Measurements from ENCODE around the gene KIAA0513.

Gene KIAA0513

DNA sequence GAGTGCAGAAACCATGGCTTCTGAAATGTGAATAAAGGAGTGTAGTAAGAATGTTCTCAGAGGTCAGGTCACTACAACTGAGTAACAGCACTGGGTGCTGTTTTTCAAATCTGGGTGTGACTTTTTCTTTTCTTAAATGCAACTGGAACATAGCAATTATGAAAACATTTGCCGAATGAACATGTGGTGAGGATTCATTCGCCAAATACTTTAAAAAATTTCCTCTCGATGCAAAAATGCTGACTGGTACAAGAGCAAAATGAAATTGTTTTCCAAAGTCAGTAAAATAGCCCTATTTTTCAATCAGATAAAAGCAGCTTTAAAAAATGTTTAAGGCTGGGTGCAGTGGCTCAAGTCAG, 34.9 kb upstream of the KIAA0513 start:
- Histone ChIP-seq H3K27me3 (ENCODE audit: insufficient read depth, low read length, poor library complexity, severe bottlenecking) (no peaks in the 10 kb centered on the region), H3K4me1 (ENCODE audit: insufficient read depth, low read length, poor library complexity, severe bottlenecking) (no peaks in the 10 kb centered on the region), H4K20me1 (ENCODE audit: insufficient read depth, low read length, poor library complexity, severe bottlenecking) (no peaks in the 10 kb centered on the region), H3K36me3 (ENCODE audit: insufficient read depth, low read length) (peaks cover 69% of the 10 kb centered on the region; the same call in 1 of the 2 replicates), H3K9me2 (replicated peaks; ENCODE audit: low read depth, low read length) (no peaks in the 10 kb centered on the region), H3K79me2 (ENCODE audit: insufficient read depth, low read length) (peaks cover 6% of the 10 kb centered on the region; the same call in 1 of the 2 replicates), H3K9ac (ENCODE audit: low read depth, low read length, poor library complexity, severe bottlenecking) (no peak overlapping the region), H3F3A (ENCODE audit: low read depth) (no peaks in the 10 kb centered on the region), H2AFZ (ENCODE audit: low read length) (no peak overlapping the region), H3K9me3 (ENCODE audit: insufficient read depth, low read depth, low read length) (no peaks in the 10 kb centered on the region), H3K4me2 (ENCODE audit: low read depth, low read length, poor library complexity, severe bottlenecking) (no peak overlapping the region), H3K4me3 (ENCODE audit: low read length, poor library complexity, severe bottlenecking) (no peak overlapping the region)
- TF ChIP-seq CTCF (conservative IDR thresholded peaks at IDR 0.05; ENCODE audit: low read length) (no peak), EZH2phosphoT487 (IDR thresholded peaks at IDR 0.05; ENCODE audit: borderline replicate concordance) (no peak)

DNA sequence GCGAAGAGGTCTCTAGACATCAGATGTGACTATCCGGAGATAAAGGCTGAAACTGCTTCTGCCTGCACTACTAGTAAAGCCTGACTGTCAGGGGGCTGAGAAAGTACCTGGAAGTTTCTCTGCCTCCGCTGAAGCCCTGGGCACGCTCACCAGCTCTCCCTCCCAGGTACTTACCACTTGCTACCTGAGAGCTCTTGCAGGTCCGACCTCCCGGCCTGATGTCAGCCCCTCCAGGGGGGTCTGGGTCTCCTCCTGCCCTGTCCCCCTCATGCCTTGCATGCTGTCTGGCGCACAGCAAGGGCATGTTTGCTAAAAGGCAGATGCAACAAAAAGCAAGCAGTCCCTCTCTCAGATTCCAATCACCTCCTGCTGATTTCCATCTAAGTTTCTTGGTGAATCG, 33.7 kb upstream of the KIAA0513 start:
- Histone ChIP-seq H3K27me3 (ENCODE audit: insufficient read depth, low read length, poor library complexity, severe bottlenecking) (no peaks in the 10 kb centered on the region), H3K9ac (ENCODE audit: low read depth, low read length, poor library complexity, severe bottlenecking) (no peak overlapping the region), H3K9me3 (ENCODE audit: insufficient read depth, low read depth, low read length) (no peaks in the 10 kb centered on the region), H3K4me1 (ENCODE audit: insufficient read depth, low read length, poor library complexity, severe bottlenecking) (no peaks in the 10 kb centered on the region), H3K9me2 (replicated peaks; ENCODE audit: low read depth, low read length) (no peaks in the 10 kb centered on the region), H3K36me3 (ENCODE audit: insufficient read depth, low read length) (peaks cover 59% of the 10 kb centered on the region; the same call in 1 of the 2 replicates), H3K4me2 (ENCODE audit: low read depth, low read length, poor library complexity, severe bottlenecking) (no peak overlapping the region), H3F3A (ENCODE audit: low read depth) (no peaks in the 10 kb centered on the region), H4K20me1 (ENCODE audit: insufficient read depth, low read length, poor library complexity, severe bottlenecking) (no peaks in the 10 kb centered on the region), H2AFZ (ENCODE audit: low read length) (no peak overlapping the region), H3K4me3 (ENCODE audit: low read length, poor library complexity, severe bottlenecking) (no peak overlapping the region), H3K79me2 (ENCODE audit: insufficient read depth, low read length) (peaks cover 12% of the 10 kb centered on the region)
- TF ChIP-seq CTCF (conservative IDR thresholded peaks at IDR 0.05; ENCODE audit: low read length), result no peak
- TF ChIP-seq EZH2phosphoT487 (IDR thresholded peaks at IDR 0.05; ENCODE audit: borderline replicate concordance), result no peak

DNA sequence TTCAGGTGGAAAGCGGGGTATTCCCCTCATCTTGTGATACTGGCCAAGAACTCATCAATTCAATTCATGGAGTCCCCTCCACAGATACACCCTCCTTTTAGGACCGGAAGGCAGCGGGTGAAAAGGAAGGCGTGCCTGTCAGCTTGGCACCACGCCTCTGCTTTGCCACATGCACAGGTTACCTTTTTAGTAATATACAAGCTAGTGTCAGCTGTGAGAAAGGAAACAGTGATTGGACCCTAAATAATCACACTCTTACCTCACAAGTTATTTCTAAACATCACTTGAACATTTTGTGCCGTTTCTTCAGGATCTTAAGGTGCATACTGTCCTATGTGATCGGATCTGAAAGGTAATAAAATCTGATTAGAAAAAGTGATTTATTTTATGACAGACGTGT, 31.9 kb upstream of the KIAA0513 start:
- H2AFZ ChIP-seq (ENCODE audit: low read length), result no peak overlapping the region
- TF ChIP-seq CTCF (conservative IDR thresholded peaks at IDR 0.05; ENCODE audit: low read length) (no peak), EZH2phosphoT487 (IDR thresholded peaks at IDR 0.05; ENCODE audit: borderline replicate concordance) (no peak)
- no peaks in the 10 kb centered on the region for H3K9me3 ChIP-seq (ENCODE audit: insufficient read depth, low read depth, low read length)
- no peak overlapping the region for H3K4me2 ChIP-seq (ENCODE audit: low read depth, low read length, poor library complexity, severe bottlenecking)
- no peaks in the 10 kb centered on the region for H3F3A ChIP-seq (ENCODE audit: low read depth)
- no peaks in the 10 kb centered on the region for H3K4me1 ChIP-seq (ENCODE audit: insufficient read depth, low read length, poor library complexity, severe bottlenecking)
- H3K27me3 ChIP-seq (ENCODE audit: insufficient read depth, low read length, poor library complexity, severe bottlenecking), result no peaks in the 10 kb centered on the region
- H3K9ac ChIP-seq (ENCODE audit: low read depth, low read length, poor library complexity, severe bottlenecking), result no peak overlapping the region
- peaks cover 29% of the 10 kb centered on the region for H3K79me2 ChIP-seq (ENCODE audit: insufficient read depth, low read length)
- H3K9me2 ChIP-seq (replicated peaks; ENCODE audit: low read depth, low read length), result no peaks in the 10 kb centered on the region
- H3K36me3 ChIP-seq (ENCODE audit: insufficient read depth, low read length), result peaks cover 46% of the 10 kb centered on the region; the same call in 1 of the 2 replicates
- peaks cover 4% of the 10 kb centered on the region for H4K20me1 ChIP-seq (ENCODE audit: insufficient read depth, low read length, poor library complexity, severe bottlenecking)
- H3K4me3 ChIP-seq (ENCODE audit: low read length, poor library complexity, severe bottlenecking), result no peak overlapping the region
